Mucosa of descending colon (tissue), 3 donors: ENCODE data around the gene MAGEA4. TPM values are rescaled to one million over a fixed set of nuclear protein-coding genes. Genes with fewer than 3 reads are reported as not detected.

Experiments used
- ATAC-seq: fragments of 200-7000 bp; cut with Tn5 transposase; one replicate; pipeline ENCODE4 v1.9.1; 2020; ENCODE audit warnings: mild to moderate bottlenecking, moderate library complexity
- DNase-seq, 3 donors: peaks; one replicate each; pipeline ENCODE4 v3.0.0-alpha.2; 2020
- H3K36me3 ChIP-seq: fragments of 200-600 bp; one replicate; pipeline ENCODE4 v1.8.0; 2021; ENCODE audit warnings: low read depth, mild to moderate bottlenecking
- H3K4me1 ChIP-seq: fragments of 200-600 bp; one replicate; pipeline ENCODE4 v1.8.0; 2021; ENCODE audit warnings: low read depth, mild to moderate bottlenecking
- H3K4me3 ChIP-seq: fragments of 200-600 bp; one replicate; pipeline ENCODE4 v1.8.0; 2021; ENCODE audit warnings: mild to moderate bottlenecking
- H3K9me3 ChIP-seq: fragments of 200-600 bp; one replicate; pipeline ENCODE4 v1.8.0; 2021; ENCODE audit warnings: mild to moderate bottlenecking
- CTCF ChIP-seq: fragments of 200-600 bp; IDR thresholded peaks from one replicate; pipeline ENCODE4 v1.8.0; 2022; ENCODE audit warnings: antibody characterized with exemption, mild to moderate bottlenecking
- intact Hi-C, 2 donors: fragments of 100-400 bp; cut with DNase I in 1 of 2; cut with micrococcal nuclease in 1 of 2; formaldehyde crosslinking; loops; one replicate each; pipeline versions ENCODE4 v1.11.0 to v1.11.1; 2022; cut with DNase I, micrococcal nuclease
- total RNA-seq, 3 donors: library from RNA; stranded (reverse); fragmentation: NEBNext Ultra II Directional in 2 of 3; extraction: Animal tissue kit (Norgen Biotek cat#: 25700) in 2 of 3; gene quantifications; one replicate each; pipeline versions ENCODE4 v1.2.1 to v1.2.4, GENCODE V29; 2021 to 2023
- donor health status: DM: no; HTN: no; CAD: no; lungs with moderate emphysema.
- donor health status: DM: no; HTN: no; CAD: no.
- donor health status: DM: no; HTN: yes; CAD: no.

The MAGEA4 gene
- total RNA-seq, 3 donors from 2014 or later: not detected

GRCh38 chrX:151923648-151924047 lies 11.0 kb downstream of the MAGEA4 start:
- no peaks in the 10 kb centered on the region for H3K9me3 ChIP-seq
- no peak overlapping the region for H3K4me3 ChIP-seq
- intact Hi-C loops: no loop called here
- DNase-seq: no peak
- no peaks in the 10 kb centered on the region for H3K36me3 ChIP-seq
- TF ChIP-seq CTCF: no peak
- no peaks in the 10 kb centered on the region for H3K4me1 ChIP-seq
- no peak for ATAC-seq

DNA sequence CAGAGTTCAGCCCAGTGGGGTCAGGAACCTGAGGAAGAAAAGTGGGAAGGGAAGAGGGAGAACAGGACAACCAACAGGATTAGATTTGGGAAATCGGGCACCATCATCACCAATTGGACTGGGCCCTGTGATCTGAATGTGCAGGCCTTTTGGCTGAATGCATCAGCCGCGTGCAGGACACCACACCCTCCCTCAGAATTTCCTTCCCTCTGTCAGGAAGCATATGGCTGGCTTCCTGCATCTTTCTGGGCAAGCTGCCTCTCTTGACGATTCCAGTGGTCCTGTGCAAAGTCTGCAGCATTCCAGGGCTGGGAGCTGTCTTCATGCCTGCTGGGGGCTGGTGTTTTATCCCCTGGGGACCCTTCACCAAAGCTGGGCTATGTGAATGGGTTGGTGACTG lies 16.4 kb downstream of the MAGEA4 start:
- DNase-seq: no peak
- Histone ChIP-seq H3K4me1 (no peaks in the 10 kb centered on the region), H3K4me3 (no peak overlapping the region), H3K9me3 (no peaks in the 10 kb centered on the region), H3K36me3 (no peaks in the 10 kb centered on the region)
- ATAC-seq: no peak
- no peak for TF ChIP-seq CTCF
- intact Hi-C loops: no loop called here

GRCh38 chrX:151935358-151935757 lies 22.7 kb downstream of the MAGEA4 start:
- H3K9me3 ChIP-seq: no peaks in the 10 kb centered on the region
- H3K36me3 ChIP-seq: no peaks in the 10 kb centered on the region
- ATAC-seq (no peak), DNase-seq (no peak)
- H3K4me3 ChIP-seq: no peak overlapping the region
- TF ChIP-seq CTCF: no peak
- intact Hi-C loops: no loop called here
- no peaks in the 10 kb centered on the region for H3K4me1 ChIP-seq

DNA sequence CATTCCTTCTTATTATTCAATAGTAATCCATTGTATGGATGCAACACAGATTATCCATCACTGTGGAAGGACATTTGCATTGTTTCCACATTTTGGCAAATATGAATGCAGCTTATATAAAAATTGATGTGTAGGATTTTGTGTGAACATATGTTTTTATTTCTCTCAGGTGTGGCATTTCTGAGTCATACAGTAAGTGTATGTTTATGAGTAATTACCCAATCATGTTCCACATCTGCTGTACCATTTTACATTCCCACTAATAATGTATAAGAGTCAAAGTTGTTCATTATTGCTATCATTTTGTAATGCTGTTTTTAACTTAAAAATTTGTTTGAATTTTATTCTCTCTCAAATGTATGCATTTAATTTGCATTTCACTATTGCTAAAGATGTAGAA lies 25.5 kb downstream of the MAGEA4 start:
- no peak for DNase-seq
- no peaks in the 10 kb centered on the region for H3K36me3 ChIP-seq
- no peaks in the 10 kb centered on the region for H3K4me1 ChIP-seq
- intact Hi-C loops: no loop called here
- H3K4me3 ChIP-seq: no peak overlapping the region
- no peak for TF ChIP-seq CTCF
- ATAC-seq: no peak
- H3K9me3 ChIP-seq: no peaks in the 10 kb centered on the region

GRCh38 chrX:151954730-151955129 lies 42.0 kb downstream of the MAGEA4 start:
- ATAC-seq (no peak), DNase-seq (no peak)
- Histone ChIP-seq H3K4me1 (no peaks in the 10 kb centered on the region), H3K36me3 (no peaks in the 10 kb centered on the region), H3K9me3 (no peaks in the 10 kb centered on the region), H3K4me3 (no peak overlapping the region)
- no peak for TF ChIP-seq CTCF
- intact Hi-C loops: no loop called here

DNA sequence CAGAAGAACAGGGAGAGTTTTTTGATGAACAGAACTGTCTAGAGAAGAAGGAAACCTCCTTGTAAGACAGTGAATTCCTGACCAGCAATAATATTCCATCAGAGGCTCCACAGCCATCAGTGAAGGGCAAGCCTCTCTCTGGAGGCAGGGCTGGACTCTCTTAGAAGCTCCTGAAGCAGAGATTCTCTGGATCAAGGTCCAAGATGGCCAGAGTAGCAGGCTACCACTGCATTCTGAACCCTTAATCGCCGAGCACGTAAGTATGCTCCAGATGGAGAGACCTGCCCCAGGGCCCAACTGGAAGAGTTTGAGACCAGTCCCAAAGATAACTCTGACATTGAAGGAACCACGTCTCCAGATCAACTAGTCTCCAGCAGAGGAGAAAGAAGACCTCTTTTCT lies 45.4 kb downstream of the MAGEA4 start:
- intact Hi-C loops: no loop called here
- no peak for ATAC-seq

More for the DNA sequence above, 45.4 kb downstream of the MAGEA4 start:
- no peaks in the 10 kb centered on the region for H3K4me1 ChIP-seq
- H3K9me3 ChIP-seq: no peaks in the 10 kb centered on the region
- no peak overlapping the region for H3K4me3 ChIP-seq
- TF ChIP-seq CTCF: no peak
- no peak for DNase-seq
- H3K36me3 ChIP-seq: no peaks in the 10 kb centered on the region
